GM21737 (cell line): ENCODE results near the gene KIAA1549.

Experiments used
- ATAC-seq: cut with Tn5 transposase; IDR thresholded peaks from one replicate; pipeline ENCODE4 v1.9.1; 2021; ENCODE audit warnings: mild to moderate bottlenecking, moderate library complexity; ENCODE audit not compliant: unreplicated experiment

The KIAA1549 gene

DNA sequence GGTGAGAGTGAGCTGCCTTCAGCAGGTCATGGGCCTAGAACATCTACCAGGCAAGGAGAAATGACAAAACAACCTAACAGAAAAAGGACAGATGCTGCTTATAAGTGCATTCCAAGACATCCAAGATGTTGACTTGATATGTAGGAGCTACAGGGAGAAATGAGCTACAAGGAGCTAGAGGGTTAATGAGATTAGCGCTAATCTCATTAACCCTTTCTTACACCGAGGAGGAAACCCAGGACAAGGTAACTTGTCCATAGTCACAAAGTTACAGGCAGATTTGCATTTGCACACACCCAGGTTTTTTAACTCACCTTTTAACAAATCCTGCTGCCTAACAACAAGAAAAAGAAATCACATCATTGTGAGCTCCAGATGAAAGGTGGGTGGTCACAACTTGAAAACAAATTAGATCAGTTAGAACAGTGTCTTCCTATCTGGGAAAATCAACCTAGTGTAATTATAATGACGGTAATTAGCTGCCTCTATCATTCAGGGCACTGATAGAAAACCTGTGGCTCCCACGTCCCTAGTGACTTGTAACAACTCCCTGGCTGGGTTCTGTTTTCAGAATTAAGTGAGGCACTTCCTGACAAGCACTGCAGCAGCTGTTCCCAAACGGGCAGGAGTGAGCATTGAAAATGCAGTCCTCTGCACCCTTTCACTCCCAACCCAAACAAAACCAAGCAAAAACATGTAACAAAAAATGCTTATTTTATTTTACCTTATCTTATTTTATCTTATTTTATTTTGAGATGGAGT is 5.7 kb downstream of the KIAA1549 start:
- ATAC-seq, result no peak

GRCh38 chr7:138974675-138975292 is 6.4 kb downstream of the KIAA1549 start:
- no peak for ATAC-seq

DNA sequence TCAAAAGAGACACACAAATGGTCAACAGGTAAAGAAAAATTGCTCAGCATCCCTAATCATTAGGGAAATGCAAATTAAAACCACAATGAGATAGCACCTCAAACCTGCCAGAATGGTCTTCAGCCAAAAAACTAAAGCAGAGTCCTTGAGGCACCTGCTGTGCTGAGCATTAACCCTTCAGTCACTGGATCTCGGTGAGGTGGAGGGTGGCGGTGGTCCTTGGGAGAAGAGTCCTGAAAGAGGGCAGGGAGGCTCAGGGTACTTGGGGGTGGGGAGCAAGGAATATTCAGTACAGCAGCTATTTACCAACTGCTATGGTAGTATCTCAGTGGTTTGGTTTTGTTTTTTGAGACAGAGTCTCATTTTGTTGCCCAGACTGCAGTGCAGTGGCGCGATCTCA is 7.1 kb downstream of the KIAA1549 start:
- no peak for ATAC-seq

GRCh38 chr7:138970952-138971351 is 10.2 kb downstream of the KIAA1549 start:
- no peak for ATAC-seq

GRCh38 chr7:138970446-138970845 is 10.7 kb downstream of the KIAA1549 start:
- no peak for ATAC-seq

DNA sequence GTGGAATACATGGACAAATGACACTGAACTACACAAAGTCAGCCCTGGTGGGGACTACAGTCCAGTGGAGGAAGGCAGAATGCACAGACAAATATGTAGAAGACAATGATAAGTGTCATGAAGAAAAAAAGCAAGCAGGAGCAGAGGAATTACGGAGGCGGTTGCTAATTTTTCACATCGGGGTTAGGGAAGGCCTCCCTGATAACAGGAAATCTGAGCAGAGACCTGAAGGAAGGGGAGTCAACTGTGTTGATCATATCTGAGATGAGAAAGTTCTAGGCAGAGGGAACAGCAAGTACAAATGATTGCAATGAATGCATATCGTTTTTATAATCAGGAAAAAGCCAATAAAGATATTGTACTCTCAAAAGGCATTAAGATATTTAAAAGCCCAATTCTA is 14.0 kb downstream of the KIAA1549 start:
- no peak for ATAC-seq

- ATAC-seq, result no peak
Measured at GRCh38 chr7:138964624-138965436, 16.4 kb downstream of the KIAA1549 start.

DNA sequence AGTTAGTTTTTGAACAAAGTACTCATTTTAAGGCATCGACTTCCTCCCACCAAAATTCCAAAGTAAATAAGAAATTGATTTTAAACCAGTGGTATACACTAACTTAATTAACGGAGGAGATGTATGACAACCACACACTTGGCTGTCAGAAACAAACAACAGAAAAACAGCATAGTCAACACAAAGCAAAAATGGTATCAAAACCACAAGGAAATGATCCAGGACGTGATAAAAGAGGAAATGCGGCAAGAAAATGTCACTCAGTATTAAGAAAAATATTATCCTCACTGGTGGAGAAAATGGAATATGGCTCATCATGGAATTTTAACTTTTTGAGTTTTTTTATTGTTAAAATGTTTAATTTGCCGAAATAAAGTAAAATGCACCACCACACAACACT is 17.5 kb downstream of the KIAA1549 start:
- no peak for ATAC-seq

DNA sequence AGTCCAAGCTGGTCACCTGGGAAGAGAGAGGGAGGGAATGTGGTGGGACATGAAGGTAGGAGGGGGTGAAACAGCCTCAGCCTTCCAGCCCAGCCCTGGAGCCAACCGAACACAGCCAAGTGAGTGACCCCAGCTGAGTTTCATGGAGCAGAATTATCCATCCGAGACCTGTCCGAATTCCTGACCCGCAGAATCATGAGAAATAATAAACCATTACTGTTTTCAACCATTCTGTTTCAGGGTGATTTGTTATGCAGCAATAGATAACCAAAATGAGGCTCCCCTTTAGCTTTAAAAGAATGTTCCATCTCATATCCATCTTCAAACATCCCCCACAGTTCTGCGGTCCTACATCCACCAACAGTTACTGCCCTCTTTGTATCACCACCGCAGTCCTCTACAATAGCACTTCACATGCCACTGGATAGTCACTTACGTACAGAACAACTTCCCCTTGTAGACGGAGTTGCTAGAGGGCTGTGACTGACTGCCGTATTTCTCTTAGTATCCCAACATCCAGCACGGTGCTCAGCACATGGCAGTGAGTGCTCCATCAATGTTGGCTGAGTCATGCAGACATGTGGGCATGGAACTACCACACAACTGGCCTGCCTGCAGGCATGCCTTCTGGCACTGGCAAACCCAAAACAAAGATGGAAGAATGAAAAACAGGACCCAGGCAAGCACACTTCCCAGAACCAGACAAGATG is 18.5 kb downstream of the KIAA1549 start:
- ATAC-seq, result no peak

- ATAC-seq, result no peak
Measured at GRCh38 chr7:138961159-138961558, 20.0 kb downstream of the KIAA1549 start.

GRCh38 chr7:138958391-138958956 is 22.7 kb downstream of the KIAA1549 start:
- ATAC-seq, result no peak

DNA sequence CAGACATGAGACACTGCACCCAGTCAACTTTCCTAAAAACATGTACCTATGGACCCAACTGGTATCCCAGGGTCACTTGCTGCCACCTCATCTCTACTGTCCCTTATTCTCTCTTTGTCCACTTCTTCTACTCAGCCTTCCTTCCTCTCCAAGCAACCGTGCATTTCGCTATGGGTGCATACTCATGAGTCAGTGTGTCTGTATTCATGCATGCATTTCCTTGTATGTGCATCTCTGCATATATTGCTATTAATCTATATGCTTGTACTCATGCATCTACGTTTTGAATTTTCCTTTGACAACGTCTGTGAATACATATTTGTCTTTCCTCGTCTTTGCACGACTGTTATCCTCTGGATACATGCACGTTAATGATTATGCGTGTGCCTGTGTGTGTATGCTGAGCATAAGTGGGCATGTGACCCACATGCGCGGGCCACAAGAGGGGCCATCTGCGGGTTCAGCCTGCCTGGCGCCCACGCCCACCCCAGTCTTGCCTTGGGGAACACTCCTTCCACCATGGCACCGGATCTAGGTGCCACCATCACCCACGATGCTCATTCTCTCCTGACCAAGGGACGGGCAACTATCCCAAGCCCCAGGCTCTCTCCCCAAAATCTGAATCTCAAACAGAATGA is 23.3 kb downstream of the KIAA1549 start:
- ATAC-seq, result no peak

GRCh38 chr7:138957217-138957616 is 24.0 kb downstream of the KIAA1549 start:
- ATAC-seq, result no peak

DNA sequence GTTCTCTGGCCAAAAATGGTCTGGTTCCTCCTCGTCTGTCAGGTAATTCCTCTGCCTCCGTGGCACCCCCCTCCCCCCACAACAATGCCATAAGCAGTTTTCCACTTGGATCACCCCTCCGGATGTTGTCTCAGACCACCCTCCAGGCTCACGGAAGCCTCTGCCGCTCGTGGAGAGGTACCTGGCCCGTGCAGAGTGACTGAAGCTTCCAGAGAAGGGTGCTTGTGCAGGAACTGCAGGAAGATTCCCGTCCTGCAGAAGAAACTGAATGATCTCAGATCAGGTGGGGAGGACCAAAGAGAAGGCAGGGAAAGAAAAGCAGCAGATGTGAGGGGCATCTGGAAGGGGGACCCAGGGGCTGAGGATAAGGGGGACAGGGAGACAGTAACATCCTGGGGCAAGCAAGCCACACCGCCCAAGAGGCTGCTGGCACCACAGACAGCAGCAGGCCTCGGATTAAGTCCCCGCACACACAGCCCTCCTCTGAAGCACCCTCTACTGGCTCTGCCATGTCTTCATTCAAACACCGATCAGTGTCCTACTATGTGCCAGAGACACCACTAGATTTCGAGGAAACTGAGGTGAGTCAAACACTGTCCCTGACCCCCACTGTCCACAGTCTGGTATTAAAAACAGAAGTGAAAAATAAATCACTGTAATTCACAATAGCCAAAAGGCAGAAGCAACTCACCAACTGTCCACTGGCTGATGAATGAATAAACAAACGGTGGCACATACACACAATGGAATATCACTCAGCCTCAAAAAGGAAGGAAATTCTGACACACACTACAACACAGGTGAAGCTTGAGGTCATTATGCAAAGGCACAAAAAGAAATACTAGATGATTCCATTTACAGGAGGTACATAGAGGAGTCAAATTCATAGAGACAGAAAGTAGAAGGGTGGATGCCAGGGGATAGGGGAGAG is 26.4 kb downstream of the KIAA1549 start:
- no peak for ATAC-seq

GRCh38 chr7:138952791-138953190 is 28.4 kb downstream of the KIAA1549 start:
- ATAC-seq, result no peak

GRCh38 chr7:138951953-138952352 is 29.2 kb downstream of the KIAA1549 start:
- no peak for ATAC-seq

DNA sequence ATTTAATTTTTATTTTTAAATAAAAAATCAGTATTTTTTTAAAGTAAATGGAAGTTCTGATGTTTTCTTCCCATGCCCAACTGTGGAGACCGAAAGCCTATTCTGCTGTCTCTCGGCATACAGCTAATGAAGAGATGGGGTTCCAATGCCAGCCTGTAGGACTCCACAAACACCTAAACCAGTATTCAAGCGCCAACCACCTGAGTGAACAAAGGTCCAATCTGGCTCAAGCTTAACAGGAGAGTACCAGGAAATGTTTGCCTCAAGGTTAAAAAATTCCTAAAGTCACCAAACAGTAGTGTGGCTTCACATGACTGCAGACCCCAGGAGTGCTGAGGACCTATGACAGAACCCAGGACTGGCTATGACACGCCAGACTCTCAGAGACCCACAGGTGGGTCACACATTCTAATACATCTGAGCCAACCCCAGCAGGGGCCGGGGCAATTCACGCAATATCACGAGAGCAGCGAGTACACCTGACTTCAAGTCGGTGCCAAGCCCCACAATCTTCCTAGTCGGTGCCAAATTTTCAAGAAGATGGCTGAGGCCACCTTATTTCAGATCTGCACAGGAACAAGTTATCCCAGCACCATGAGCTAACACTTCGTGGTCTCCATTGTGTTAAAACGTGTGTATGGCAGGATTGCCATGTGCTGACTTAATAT is 31.6 kb downstream of the KIAA1549 start:
- ATAC-seq, result no peak

- no peak for ATAC-seq
Measured at GRCh38 chr7:138948403-138948802, 32.8 kb downstream of the KIAA1549 start.

DNA sequence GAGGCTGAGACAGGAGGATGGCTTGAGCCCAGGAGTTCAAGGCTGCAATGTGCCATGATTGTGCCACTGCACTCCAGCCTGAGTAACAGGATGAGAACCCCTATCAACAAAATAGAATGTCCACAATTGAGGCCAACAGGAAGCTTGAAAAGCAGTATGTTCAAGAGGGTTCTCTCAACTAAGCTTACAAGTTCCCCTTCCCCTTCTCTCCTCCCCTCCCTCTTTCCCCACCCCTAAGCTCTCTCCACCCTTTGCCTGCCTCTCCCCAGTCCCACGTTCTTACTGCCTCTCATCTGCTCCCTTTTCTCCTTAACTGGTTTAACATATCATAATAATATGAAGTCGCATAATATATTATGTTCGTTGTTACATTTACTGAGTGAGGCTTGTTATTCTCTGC is 35.4 kb downstream of the KIAA1549 start:
- ATAC-seq, result no peak
